ENCODE results near the gene PLOD1.
"Not testable (repeated sequence)": the region's sequence is repeated elsewhere in the genome, so short reads cannot be mapped to it uniquely, and the experiment has no call there.

The PLOD1 gene

GRCh38 chr1:11934302-11935056 lies at the start of gene PLOD1:
TSS of gene PLOD1 (plus strand) at chr1:11934717. CDS start at chr1:11934780, 63 bp downstream.
- peak; percentile 87 for DNase-seq (ENCODE audit: low spot score)

GRCh38 chr1:11885916-11886315 lies 48.6 kb upstream of the PLOD1 start:
- no peak for DNase-seq (ENCODE audit: low spot score)

DNA sequence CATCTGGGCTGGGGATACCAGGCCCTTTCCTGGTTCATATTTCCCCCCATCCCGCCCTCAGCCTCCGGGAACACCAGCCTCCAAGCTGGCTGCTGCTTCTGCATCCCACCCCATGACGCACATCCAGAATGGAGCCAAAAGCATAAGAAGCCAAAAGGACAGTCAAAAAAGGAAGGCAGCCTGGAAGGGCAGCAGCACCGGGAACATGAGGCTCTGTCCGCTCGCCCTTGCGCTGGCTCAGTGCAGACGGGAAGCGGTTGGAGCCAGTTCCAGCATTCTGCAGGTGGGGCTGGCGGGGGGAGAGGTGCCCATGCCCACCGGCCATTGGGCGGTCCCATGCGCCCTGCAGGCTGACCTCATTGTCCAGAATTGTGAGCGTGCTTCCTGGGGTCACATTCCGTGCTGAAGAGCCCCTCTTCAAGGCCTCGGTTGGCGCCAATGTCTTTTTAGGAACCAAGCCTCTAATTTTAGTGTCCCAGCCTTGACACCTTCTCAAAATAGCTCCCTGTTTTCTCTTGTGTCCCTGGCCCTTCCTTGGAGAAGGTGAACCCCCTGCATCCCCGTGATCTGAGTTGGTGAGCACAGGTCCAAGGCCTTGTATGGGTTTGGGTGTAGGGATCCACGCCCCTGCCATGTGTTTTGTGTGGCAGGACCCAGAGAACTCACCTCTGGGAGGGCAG lies 47.4 kb upstream of the PLOD1 start:
- no peak for DNase-seq (ENCODE audit: low spot score)

- DNase-seq (ENCODE audit: low spot score): no peak
These were observed 46.9 kb upstream of the PLOD1 start for GRCh38 chr1:11887666-11888007.

DNA sequence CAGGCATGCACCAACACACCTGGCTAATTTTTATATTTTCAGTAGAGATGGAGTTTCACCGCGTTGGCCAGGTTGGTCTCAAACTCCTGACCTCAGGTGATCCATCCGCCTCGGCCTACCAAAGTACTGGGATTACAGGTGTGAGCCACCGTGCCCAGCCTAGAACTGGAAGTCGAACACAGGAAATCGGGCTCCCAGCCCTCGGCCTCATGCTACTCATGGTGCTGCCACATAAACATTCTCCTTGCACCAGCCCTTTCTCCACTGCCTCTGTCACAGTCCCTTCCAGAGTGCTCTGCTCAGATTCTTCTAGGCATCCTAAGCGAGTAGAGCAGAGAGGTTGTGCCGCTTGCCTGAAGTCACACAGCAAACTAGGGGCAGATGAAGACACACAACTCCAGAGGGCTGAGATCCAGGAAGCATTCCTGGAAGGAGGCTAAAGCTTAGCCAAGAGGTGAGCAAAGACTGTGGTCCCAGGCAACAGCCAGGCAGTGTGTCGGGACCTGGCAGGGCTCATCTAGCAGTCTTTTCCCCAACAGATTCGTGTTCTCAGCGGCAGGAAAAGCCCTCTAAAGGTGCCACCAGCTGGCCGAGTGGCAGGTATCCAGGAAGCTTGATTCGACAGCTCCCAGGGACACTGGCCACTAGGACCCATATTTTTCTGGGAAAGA lies 46.2 kb upstream of the PLOD1 start:
- DNase-seq (ENCODE audit: low spot score): no peak

DNA sequence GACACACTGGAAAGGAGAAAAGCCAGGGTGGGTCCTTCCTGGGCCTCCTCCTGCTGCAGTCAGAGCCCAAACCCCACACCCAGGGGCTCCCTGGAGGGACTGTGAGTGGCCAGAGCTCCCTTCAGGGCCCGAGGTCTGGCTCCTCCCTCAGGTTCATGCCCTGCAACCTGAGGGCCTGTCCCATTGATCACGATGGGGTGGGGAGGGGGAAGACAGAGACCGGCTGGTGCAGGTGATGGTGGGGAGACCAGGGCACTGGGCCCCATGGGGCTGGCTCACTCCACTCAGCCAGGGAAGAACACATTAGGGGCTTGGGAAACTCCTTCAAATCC lies 45.7 kb upstream of the PLOD1 start:
- DNase-seq (ENCODE audit: low spot score): no peak

GRCh38 chr1:11891433-11892186 lies 42.9 kb upstream of the PLOD1 start:
- DNase-seq (ENCODE audit: low spot score): no peak

DNA sequence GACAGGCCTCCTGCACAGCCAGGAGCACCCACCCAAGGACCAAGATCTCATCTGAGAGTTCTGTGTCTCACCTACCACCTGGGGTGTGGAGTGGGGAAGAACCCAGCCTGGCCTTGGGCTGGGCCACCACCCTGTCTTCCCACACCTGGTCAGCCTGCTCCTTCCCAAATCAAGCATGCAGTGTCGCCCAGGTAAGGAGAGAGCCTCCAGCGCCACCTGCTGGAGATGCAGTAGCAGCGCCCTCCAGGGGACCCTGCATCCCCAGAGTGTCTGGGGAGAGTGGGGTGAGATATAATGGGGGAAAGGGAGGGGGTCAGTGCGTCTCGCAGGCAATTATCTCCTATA lies 40.6 kb upstream of the PLOD1 start:
- DNase-seq (ENCODE audit: low spot score): peak; percentile 65

DNA sequence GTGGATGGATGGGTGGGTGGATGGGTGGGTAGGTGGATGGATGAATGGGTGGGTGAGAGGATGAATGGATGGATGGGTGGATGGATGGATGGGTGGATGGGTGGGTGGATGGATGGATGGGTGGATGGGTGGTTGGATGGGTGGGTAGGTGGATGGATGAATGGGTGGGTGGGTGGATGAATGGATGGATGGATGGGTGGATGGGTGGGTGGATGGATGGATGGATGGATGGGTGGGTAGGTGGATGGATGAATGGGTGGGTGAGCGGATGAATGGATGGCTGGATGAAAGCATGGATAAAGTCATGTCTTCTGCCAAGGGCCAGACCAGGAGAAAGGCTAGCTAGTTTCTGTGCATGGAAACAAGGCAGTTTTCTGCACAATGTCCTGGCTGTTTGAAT lies 40.0 kb upstream of the PLOD1 start:
- not testable (repeated sequence) for DNase-seq (ENCODE audit: low spot score)

DNA sequence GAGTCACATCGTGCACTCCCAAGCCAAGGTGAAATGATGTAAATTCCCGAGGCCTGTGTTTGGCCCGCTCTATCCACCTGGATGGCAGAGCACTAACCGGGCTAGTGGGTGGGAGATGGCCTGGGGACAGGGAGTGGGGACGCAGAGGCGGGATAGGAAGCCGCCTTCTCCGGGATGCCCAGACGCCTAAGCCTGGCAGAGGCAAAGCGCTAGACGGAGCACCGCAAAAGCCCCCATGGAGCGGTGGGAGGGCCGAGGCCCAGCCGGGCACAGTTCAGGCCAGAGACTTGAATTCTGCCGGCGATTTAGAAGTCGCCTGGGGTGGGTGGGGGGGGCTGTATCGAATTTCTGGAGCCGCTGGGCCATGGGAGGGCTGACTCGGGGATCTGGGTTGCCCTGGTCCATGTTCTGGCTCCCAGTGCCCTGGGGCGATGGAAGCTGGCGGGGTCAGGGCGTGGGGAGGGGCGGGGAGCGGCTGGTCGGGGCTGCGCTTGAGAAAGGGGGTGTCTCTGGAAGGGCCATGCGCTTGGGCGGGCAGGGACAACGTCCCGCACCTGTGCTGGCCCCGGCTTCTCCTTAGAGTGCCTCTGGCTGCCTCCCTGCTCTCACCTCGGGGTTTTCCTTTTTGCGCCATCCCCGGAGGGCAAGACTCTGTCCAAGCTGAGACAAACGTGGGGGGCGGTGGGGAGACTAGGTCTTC lies 36.3 kb upstream of the PLOD1 start:
- no peak for DNase-seq (ENCODE audit: low spot score)

GRCh38 chr1:11898831-11899467 lies 35.6 kb upstream of the PLOD1 start:
- no peak for DNase-seq (ENCODE audit: low spot score)

DNA sequence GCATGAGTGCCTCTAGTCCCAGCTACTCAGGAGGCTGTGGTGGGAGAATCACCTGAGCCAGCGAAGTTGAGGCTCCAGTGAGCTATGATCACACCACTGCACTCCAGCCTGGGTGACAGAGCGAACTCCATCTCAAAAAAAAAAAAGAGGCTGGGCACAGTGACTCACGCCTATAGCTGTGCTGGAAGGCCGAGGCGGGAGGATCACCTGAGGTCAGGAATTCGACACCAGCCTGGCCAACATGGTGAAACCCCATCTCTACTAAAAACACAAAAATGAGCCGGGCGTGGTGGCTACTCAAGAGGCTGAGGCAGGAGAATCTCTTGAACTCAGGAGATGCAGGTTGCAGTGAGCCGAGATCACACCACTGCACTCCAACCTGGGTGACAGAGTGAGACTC lies 33.1 kb upstream of the PLOD1 start:
- DNase-seq (ENCODE audit: low spot score): not testable (repeated sequence)

DNA sequence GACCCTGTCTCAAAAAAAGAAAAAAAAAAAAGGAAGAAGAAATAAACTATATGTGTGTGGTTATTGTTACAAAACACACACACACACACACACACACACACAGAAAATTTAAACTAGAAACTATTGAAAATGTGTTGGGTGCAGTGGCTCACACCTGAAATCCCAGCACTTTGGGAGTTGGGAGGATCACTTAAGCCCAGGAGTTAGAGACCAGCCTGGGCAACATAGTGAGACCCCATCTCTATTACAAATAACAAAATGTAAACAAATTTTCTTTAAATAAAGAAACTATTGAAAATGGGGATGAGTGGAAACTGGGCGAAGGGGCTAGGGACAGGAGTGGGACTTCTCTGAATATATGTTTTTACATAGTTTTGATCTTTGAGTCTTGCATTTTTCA lies 31.3 kb upstream of the PLOD1 start:
- DNase-seq (ENCODE audit: low spot score): no peak

DNA sequence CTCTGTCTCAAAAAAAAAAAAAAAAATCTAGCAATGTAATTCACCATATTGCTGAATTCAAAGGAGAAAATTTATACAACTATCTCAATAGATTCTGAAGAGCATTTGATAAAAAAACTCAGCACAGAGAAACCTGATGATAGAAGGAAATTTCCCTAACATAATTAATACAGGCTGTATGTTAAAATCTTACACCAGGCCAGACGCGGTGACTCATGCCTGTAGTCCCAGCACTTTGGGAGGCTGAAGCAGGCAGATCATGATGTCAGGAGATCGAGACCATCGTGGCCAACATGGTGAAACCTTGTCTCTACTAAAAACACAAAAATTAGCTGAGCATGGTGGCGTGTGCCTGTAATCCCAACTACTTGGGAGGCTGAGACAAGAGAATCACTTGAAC lies 30.4 kb upstream of the PLOD1 start:
- not testable (repeated sequence) for DNase-seq (ENCODE audit: low spot score)

- DNase-seq (ENCODE audit: low spot score): no peak
These were observed 29.5 kb upstream of the PLOD1 start for GRCh38 chr1:11904978-11905377.

DNA sequence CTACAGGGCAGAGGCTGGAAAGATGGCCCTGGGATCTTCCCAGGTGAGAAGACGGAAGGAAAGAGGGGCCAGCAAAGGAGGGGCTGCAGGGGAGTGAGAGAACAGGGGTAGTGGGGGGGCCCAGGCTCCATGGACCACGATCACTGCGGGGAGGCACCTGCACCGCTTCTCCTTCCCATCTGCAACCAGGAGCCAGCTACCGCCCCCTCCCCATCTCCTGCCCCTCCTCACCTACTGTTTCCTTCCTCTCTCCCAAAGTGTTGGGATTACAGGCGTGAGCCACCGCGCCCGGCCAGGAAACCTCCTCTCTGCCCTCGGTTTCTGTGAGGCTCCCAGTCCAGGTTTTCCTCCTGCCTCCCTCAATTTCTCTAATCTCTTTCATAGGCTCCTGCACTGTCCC lies 27.6 kb upstream of the PLOD1 start:
- DNase-seq (ENCODE audit: low spot score): no peak

GRCh38 chr1:11907275-11908094 lies 27.0 kb upstream of the PLOD1 start:
- DNase-seq (ENCODE audit: low spot score): peak; percentile 96

DNA sequence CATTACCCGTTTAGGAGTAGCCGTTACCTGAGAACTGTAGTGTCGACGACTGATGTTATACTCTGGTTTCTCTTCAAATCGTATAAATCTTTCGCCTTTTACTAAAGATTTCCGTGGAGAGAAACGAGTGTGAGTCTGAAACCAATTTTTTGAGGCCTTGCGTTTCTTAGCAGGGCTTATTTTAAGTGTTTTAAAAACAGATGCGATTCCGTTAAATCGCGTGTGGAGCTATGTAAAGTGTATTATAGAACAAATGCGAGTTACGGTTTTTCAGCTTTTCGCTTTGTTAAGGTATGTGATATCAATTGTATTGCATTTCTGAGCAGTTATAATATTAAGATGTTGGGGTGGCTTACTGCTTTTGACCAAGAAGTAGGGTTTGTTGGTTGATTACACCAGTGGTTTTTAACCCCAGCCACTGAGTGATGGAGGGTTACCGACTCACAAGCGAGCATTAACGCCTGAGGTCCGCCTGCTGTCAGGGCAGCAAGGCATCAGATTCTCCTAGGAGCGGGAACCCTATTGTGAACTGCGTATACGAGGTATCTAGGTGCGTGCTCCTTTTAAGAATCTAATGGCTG lies 26.3 kb upstream of the PLOD1 start:
- DNase-seq (ENCODE audit: low spot score): peak; percentile 86

GRCh38 chr1:11910914-11911228 lies 23.6 kb upstream of the PLOD1 start:
- DNase-seq (ENCODE audit: low spot score): not testable (repeated sequence)

- DNase-seq (ENCODE audit: low spot score): no peak
These were observed 22.5 kb upstream of the PLOD1 start for GRCh38 chr1:11912000-11912399.
